ENCODE measurements around the gene TTYH2. TPM values are rescaled to one million over a fixed set of nuclear protein-coding genes. Genes with fewer than 3 reads are reported as not detected.

The TTYH2 gene
- total RNA-seq, 3 donors from 2014 or later = 4.2 to 5.9 (median 5.6) TPM

- H3K27ac ChIP-seq = no peak overlapping the region
- H3K36me3 ChIP-seq = no peaks in the 10 kb centered on the region
- intact Hi-C loops (cut with DNase I; ENCODE audit: low total_unique reads) = no loop called here
- TF ChIP-seq POLR2A (IDR thresholded peaks at IDR 0.05) (no peak), POLR2AphosphoS5 (IDR thresholded peaks at IDR 0.05) (no peak), CTCF (IDR thresholded peaks at IDR 0.05) (peak; percentile 89 to 92 (median 89))
- no peaks in the 10 kb centered on the region for H3K9me3 ChIP-seq
- peaks cover 4 to 21% of the 10 kb centered on the region in 2 donors for H3K4me1 ChIP-seq
- H3K4me3 ChIP-seq = no peak overlapping the region
- peak; percentile 53 to 74 for DNase-seq (ENCODE audit: low spot score in 2 of 2)
- no peaks in the 10 kb centered on the region for H3K27me3 ChIP-seq
Measured at GRCh38 chr17:74210191-74211140, 2.9 kb upstream of the TTYH2 start.

GRCh38 chr17:74211141-74211911 lies 2.0 kb upstream of the TTYH2 start:
- Histone ChIP-seq H3K27me3 (no peaks in the 10 kb centered on the region), H3K36me3 (no peaks in the 10 kb centered on the region), H3K27ac (no peak overlapping the region), H3K4me3 (peak overlapping the region in 2 of 3 donors; percentile 62 to 75), H3K9me3 (no peaks in the 10 kb centered on the region), H3K4me1 (peaks cover 4 to 17% of the 10 kb centered on the region in 2 donors)
- no peak for DNase-seq (ENCODE audit: low spot score in 2 of 2)
- TF ChIP-seq POLR2A (IDR thresholded peaks at IDR 0.05) (no peak), POLR2AphosphoS5 (IDR thresholded peaks at IDR 0.05) (no peak)
- intact Hi-C loops (cut with DNase I; ENCODE audit: low total_unique reads) = no loop called here

GRCh38 chr17:74211912-74212208 lies 1.5 kb upstream of the TTYH2 start:
- Histone ChIP-seq H3K4me3 (peak overlapping the region; percentile 45 to 75 (median 62)), H3K36me3 (no peaks in the 10 kb centered on the region), H3K27ac (no peak overlapping the region), H3K4me1 (peaks cover 4 to 17% of the 10 kb centered on the region in 2 donors), H3K9me3 (no peaks in the 10 kb centered on the region), H3K27me3 (no peaks in the 10 kb centered on the region)
- no peak for DNase-seq (ENCODE audit: low spot score in 2 of 2)
- TF ChIP-seq POLR2A (IDR thresholded peaks at IDR 0.05) (no peak), CTCF (IDR thresholded peaks at IDR 0.05) (no peak), POLR2AphosphoS5 (IDR thresholded peaks at IDR 0.05) (no peak)
- intact Hi-C loops (cut with DNase I; ENCODE audit: low total_unique reads) = no loop called here

GRCh38 chr17:74212209-74212912 lies 1.0 kb upstream of the TTYH2 start:
- peaks cover 4 to 17% of the 10 kb centered on the region in 2 donors for H3K4me1 ChIP-seq
- H3K4me3 ChIP-seq = peak overlapping the region; percentile 45 to 75 (median 62)
- peak overlapping the region; percentile 78 to 82 for H3K27ac ChIP-seq
- TF ChIP-seq POLR2AphosphoS5 (IDR thresholded peaks at IDR 0.05) (no peak), CTCF (IDR thresholded peaks at IDR 0.05) (no peak), POLR2A (IDR thresholded peaks at IDR 0.05) (no peak)
- H3K9me3 ChIP-seq = no peaks in the 10 kb centered on the region
- DNase-seq (ENCODE audit: low spot score in 2 of 2) = no peak
- H3K36me3 ChIP-seq = no peaks in the 10 kb centered on the region
- no peaks in the 10 kb centered on the region for H3K27me3 ChIP-seq
- intact Hi-C loops (cut with DNase I; ENCODE audit: low total_unique reads) = no loop called here

GRCh38 chr17:74213861-74214391 lies 555 bp downstream of the TTYH2 start:
- Histone ChIP-seq H3K4me1 (peaks cover 4 to 17% of the 10 kb centered on the region in 2 donors), H3K9me3 (no peaks in the 10 kb centered on the region), H3K27me3 (no peaks in the 10 kb centered on the region), H3K4me3 (peak overlapping the region; percentile 45 to 75 (median 62)), H3K36me3 (no peaks in the 10 kb centered on the region), H3K27ac (peak overlapping the region; percentile 25 to 70)
- no peak for DNase-seq (ENCODE audit: low spot score in 2 of 2)
- TF ChIP-seq CTCF (IDR thresholded peaks at IDR 0.05) = no peak
- no peak for TF ChIP-seq POLR2AphosphoS5 (IDR thresholded peaks at IDR 0.05)
- no peak for TF ChIP-seq POLR2A (IDR thresholded peaks at IDR 0.05)
- intact Hi-C loops (cut with DNase I; ENCODE audit: low total_unique reads) = no loop called here

Measured in breast epithelium (tissue), 4 donors.